GM23248 (cell line): ENCODE results near the gene KLHDC4. TPM values are rescaled to one million over a fixed set of nuclear protein-coding genes. Genes with fewer than 3 reads are reported as not detected.

Experiments
- DNase-seq: peaks from one replicate; pipeline ENCODE4 v3.0.0-alpha.2; 2015
- H2AFZ ChIP-seq: fragments of 200-600 bp; sonication (generic); 2 replicates; pipeline ENCODE4 v1.6.1; 2016; ENCODE audit warnings: antibody characterized with exemption
- H3F3A ChIP-seq: fragments of 200-600 bp; sonication (generic); 2 replicates; pipeline ENCODE4 v1.6.1; 2016; ENCODE audit warnings: mild to moderate bottlenecking, antibody characterized with exemption, mixed run types; ENCODE audit not compliant: insufficient read depth
- H3K27ac ChIP-seq: fragments of 200-600 bp; sonication (generic); 2 replicates; pipeline ENCODE4 v1.5.1; 2016; ENCODE audit warnings: mild to moderate bottlenecking
- H3K27me3 ChIP-seq: fragments of 200-600 bp; sonication (generic); replicated peaks from 2 replicates; pipeline ENCODE4 v1.6.1; 2016; ENCODE audit warnings: mild to moderate bottlenecking; ENCODE audit not compliant: insufficient read depth
- H3K36me3 ChIP-seq: fragments of 200-600 bp; sonication (generic); 2 replicates; pipeline ENCODE4 v1.6.1; 2016; ENCODE audit warnings: low read depth, mild to moderate bottlenecking
- H3K4me1 ChIP-seq: fragments of 200-600 bp; sonication (generic); 2 replicates; pipeline ENCODE4 v1.6.1; 2016; ENCODE audit warnings: mild to moderate bottlenecking; ENCODE audit not compliant: insufficient read depth
- H3K4me2 ChIP-seq: fragments of 200-600 bp; sonication (generic); one replicate; pipeline ENCODE4 v1.6.1; 2016; ENCODE audit warnings: mild to moderate bottlenecking; ENCODE audit not compliant: unreplicated experiment
- H3K4me3 ChIP-seq: fragments of 200-600 bp; sonication (generic); 2 replicates; pipeline ENCODE4 v1.5.1; 2016; ENCODE audit warnings: mild to moderate bottlenecking
- H3K79me2 ChIP-seq: fragments of 200-600 bp; sonication (generic); 2 replicates; pipeline ENCODE4 v1.6.1; 2016; ENCODE audit warnings: mild to moderate bottlenecking; ENCODE audit not compliant: insufficient read depth
- H3K9ac ChIP-seq: fragments of 200-600 bp; sonication (generic); 2 replicates; pipeline ENCODE4 v1.6.1; 2016; ENCODE audit warnings: mild to moderate bottlenecking
- H3K9me2 ChIP-seq: fragments of 200-600 bp; sonication (generic); 2 replicates; pipeline ENCODE4 v1.6.1; 2016; ENCODE audit warnings: mixed run types, mild to moderate bottlenecking, moderate library complexity; ENCODE audit not compliant: insufficient read depth
- H3K9me3 ChIP-seq: fragments of 200-600 bp; sonication (generic); one replicate; pipeline ENCODE4 v1.6.1; 2017; ENCODE audit warnings: low read depth
- H4K20me1 ChIP-seq: fragments of 200-600 bp; sonication (generic); 2 replicates; pipeline ENCODE4 v1.6.0; 2016; ENCODE audit not compliant: insufficient read depth
- EZH2 ChIP-seq: fragments of 200-600 bp; sonication (generic); IDR thresholded peaks from 2 replicates; pipeline ENCODE4 v1.6.1; 2018; ENCODE audit warnings: antibody characterized with exemption, mild to moderate bottlenecking; ENCODE audit not compliant: insufficient read depth, poor library complexity, severe bottlenecking
- EZH2phosphoT487 ChIP-seq: fragments of 200-600 bp; sonication (generic); IDR thresholded peaks from 2 replicates; pipeline ENCODE4 v1.6.1; 2018; ENCODE audit warnings: antibody characterized with exemption, moderate library complexity, mild to moderate bottlenecking, low read depth; ENCODE audit not compliant: insufficient read depth
- WGBS, 2 experiments: methylation state at CpG; one replicate each; pipeline ENCODE4 v1.1.6; 2015 to 2017; ENCODE audit warnings: low lambda C conversion rate in 2 of 2, low coverage in 1 of 2; ENCODE audit errors: missing lambda C conversion rate in 2 of 2; 5-methylcytosine and 5-hydroxymethylcytosine counted together
- in situ Hi-C: fragments of 300-500 bp; cut with MboI; formaldehyde crosslinking; loops from 2 replicates; pipeline ENCODE4 v1.15.0; 2020
- polyA plus RNA-seq: library from polyadenylated mRNA; unstranded; fragments of >200 nt; fragmentation: Nextera tagmentation; extraction: Ambion mirVana; gene quantifications from 2 replicates; pipeline ENCODE4 v1.2.1, GENCODE V29; 2016
- total RNA-seq: library from RNA; depleted of rRNA; stranded (reverse); fragments of >200 nt; shearing (Covaris generic); gene quantifications from 2 replicates; pipeline ENCODE4 v1.2.3, GENCODE V29; 2014

The KLHDC4 gene
- total and polyA plus RNA-seq, 2 experiments from 2014 or later, result 8.8 to 9.4 TPM

DNA sequence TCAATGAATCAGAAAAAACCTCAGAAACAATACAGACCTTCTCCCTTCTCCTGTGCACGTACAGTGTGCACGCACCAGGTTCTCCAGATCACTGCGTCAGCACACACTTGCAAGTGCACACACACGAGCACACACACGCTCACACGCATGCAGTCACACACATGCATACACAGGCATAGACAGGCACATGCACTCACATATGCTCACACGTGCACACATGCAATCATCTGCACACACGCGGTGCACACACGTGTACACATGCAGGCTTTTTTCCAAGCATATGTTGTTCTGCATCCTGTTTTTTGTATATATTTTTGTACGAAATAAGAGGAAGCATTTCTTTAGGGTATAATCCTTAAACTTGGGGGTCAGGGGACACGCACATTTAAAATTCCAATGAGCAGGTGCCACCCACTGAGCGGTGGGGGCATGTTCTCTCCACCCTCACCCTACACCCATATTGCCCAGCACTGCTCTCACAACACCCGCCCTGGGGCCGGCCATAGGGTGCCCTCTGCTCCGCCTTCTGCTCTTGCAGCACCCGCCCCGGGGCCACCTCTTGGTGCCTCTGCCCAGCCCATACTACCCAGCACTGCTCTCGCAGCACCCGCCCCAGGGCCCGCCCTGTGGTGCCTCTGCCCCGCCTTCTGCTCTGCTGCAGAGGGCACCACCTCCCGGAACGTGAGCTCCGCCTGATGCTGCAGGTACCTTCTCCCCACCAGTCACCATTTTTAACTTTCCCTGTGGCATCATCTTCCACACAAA lies 20.9 kb downstream of the KLHDC4 start:
- no peak for DNase-seq
- no peaks in the 10 kb centered on the region for H3K9me3 ChIP-seq
- H4K20me1 ChIP-seq, result no peaks in the 10 kb centered on the region
- no peaks in the 10 kb centered on the region for H3K9me2 ChIP-seq
- TF ChIP-seq EZH2, result no peak
- no peak for TF ChIP-seq EZH2phosphoT487
- no peak overlapping the region for H3K27ac ChIP-seq
- no peak overlapping the region for H3K4me2 ChIP-seq
- no peak overlapping the region for H2AFZ ChIP-seq
- H3K9ac ChIP-seq, result no peak overlapping the region
- no peak overlapping the region for H3K4me3 ChIP-seq
- H3K4me1 ChIP-seq, result 0 out of 2 replicates have a peak, but pooled peaks cover 6% of the 10 kb centered on the region
- H3K79me2 ChIP-seq, result no peaks in the 10 kb centered on the region
- 92 to 93% methylated on average over 22 to 25 of the region's 25 CpGs for WGBS, 2 experiments
- no peaks in the 10 kb centered on the region for H3F3A ChIP-seq
- in situ Hi-C loops, result no loop called here
- no peaks in the 10 kb centered on the region for H3K36me3 ChIP-seq
- no peaks in the 10 kb centered on the region for H3K27me3 ChIP-seq

DNA sequence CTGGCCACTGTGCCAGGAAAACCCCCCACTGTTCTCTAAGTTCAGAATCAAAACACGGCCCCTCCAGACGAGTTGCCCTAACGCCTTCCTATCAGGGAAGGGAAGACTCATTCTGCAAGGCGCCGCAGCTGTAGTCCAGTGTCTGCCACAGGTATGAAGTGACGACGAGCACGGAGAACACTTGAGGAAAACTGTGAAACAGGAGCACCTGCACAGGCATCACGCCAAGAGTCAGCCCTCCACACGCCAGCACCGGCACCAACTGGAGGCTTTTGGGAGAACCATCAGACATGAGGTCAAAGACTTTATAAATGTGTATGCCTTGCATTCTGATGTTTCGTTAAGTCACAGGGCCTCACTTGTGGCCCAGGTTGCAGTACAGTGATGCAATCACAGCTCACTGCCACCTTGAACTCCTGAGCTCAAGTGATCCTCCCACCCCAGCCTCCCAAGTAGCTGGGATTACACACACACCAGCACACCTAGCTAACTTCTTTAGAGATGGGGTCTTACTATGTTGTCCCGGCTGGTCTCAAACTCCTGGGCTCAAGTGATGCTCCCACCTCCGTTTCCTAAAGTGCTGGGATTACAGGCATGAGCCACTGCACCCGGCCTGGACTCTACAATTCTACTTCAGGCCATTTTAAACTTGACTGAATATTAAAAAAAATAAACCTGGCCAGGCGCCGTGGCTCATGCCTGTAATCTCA lies 22.9 kb downstream of the KLHDC4 start:
- TF ChIP-seq EZH2phosphoT487 (no peak), EZH2 (no peak)
- 94 to 96% methylated on average over 16 to 17 of the region's 17 CpGs for WGBS, 2 experiments
- H4K20me1 ChIP-seq, result no peaks in the 10 kb centered on the region

DNA sequence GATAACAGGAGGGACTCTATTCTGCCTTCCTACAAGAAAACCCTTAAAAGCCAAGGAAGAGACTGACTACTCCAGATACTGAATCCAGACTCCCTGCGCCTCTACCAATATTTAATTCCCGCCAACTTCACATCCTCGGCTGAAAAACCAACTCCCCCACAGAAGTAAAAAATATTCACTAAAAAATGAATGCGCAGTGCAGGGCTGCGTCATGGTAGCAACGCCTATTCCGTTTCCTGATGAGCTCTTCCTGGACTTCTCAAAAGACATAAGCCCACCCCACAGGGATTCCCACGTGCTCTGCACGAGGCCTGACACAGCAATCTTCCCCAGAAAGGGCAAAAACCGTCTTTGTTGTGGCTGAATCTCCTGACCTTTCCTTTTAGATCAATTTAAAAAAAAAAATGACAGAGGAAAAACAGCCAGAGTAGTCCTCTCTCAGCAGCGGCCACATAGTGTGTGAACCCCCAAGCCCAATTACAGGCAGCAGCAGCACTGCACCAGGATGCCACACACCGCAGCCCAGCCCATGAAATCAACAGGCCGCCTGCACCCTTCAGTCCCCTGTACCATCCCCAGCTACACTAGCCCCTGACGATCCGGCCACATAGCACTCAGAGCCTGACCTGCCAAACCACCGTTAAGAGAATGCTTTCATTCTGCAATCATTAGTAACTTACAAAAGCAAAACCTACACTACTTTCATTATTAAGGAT lies 23.9 kb downstream of the KLHDC4 start:
- Histone ChIP-seq H3K9me3 (no peaks in the 10 kb centered on the region), H3K9me2 (no peaks in the 10 kb centered on the region), H3K27me3 (no peaks in the 10 kb centered on the region), H3K36me3 (no peaks in the 10 kb centered on the region), H4K20me1 (no peaks in the 10 kb centered on the region), H3F3A (no peaks in the 10 kb centered on the region), H3K4me1 (0 out of 2 replicates have a peak, but pooled peaks cover 6% of the 10 kb centered on the region), H3K4me2 (no peak overlapping the region), H3K4me3 (no peak overlapping the region), H3K79me2 (no peaks in the 10 kb centered on the region), H2AFZ (no peak overlapping the region), H3K9ac (no peak overlapping the region), H3K27ac (no peak overlapping the region)
- DNase-seq, result no peak
- in situ Hi-C loops, result no loop called here
- WGBS, 2 experiments, result 96 to 97% methylated on average over 16 of the region's 16 CpGs
- TF ChIP-seq EZH2 (no peak), EZH2phosphoT487 (no peak)

More for the DNA sequence above, 22.9 kb downstream of the KLHDC4 start:
- no peak overlapping the region for H2AFZ ChIP-seq
- H3K27ac ChIP-seq, result no peak overlapping the region
- in situ Hi-C loops, result no loop called here
- H3K9ac ChIP-seq, result no peak overlapping the region
- no peaks in the 10 kb centered on the region for H3K36me3 ChIP-seq
- no peak overlapping the region for H3K4me3 ChIP-seq
- no peaks in the 10 kb centered on the region for H3K79me2 ChIP-seq
- no peaks in the 10 kb centered on the region for H3K27me3 ChIP-seq
- H3F3A ChIP-seq, result no peaks in the 10 kb centered on the region
- H3K4me2 ChIP-seq, result no peak overlapping the region
- H3K9me2 ChIP-seq, result no peaks in the 10 kb centered on the region
- 0 out of 2 replicates have a peak, but pooled peaks cover 6% of the 10 kb centered on the region for H3K4me1 ChIP-seq
- H3K9me3 ChIP-seq, result no peaks in the 10 kb centered on the region
- no peak for DNase-seq

DNA sequence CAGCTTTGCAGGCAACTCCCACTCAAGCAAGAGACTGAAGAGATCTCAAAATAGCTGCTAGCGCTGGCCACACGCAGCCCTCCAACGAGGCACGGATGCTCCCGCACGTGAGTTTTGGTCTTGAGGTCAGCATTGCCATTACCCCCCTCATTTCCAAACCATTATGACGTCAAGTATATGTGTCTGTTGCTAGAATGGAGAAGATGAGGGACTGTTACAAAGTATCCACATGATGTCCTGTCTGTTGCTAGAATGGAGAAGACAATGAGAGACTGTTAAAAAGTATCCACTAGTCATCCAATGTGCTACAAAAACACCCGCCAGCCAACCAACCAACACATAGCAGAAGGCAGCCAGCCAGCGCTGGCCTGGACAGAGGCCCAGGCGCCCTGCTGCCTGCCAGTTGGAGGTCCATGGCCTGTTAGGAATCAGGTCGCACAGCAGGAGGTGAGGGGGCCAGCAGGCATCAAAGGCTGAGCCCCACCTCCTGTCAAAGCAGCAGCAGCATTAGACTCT lies 24.8 kb downstream of the KLHDC4 start:
- Histone ChIP-seq H3K27ac (peak overlapping the region; percentile 32; the same call in 1 of the 2 replicates), H3K4me2 (no peak overlapping the region), H3K27me3 (no peaks in the 10 kb centered on the region), H2AFZ (no peak overlapping the region), H3K9me3 (no peaks in the 10 kb centered on the region), H3K36me3 (no peaks in the 10 kb centered on the region), H3F3A (no peaks in the 10 kb centered on the region), H3K4me3 (no peak overlapping the region), H3K9me2 (no peaks in the 10 kb centered on the region), H4K20me1 (no peaks in the 10 kb centered on the region), H3K79me2 (no peaks in the 10 kb centered on the region), H3K4me1 (0 out of 2 replicates have a peak, but pooled peaks cover 6% of the 10 kb centered on the region), H3K9ac (peak overlapping the region; percentile 23; the same call in 1 of the 2 replicates)
- 40% methylated on average over 11 of the region's 11 CpGs for WGBS, 2 experiments
- in situ Hi-C loops, result no loop called here
- peak; percentile 56 for DNase-seq
- TF ChIP-seq EZH2phosphoT487, result no peak
- no peak for TF ChIP-seq EZH2
